ENCODE measurements around the gene KLF18. TPM values are rescaled to one million over a fixed set of nuclear protein-coding genes. Genes with fewer than 3 reads are reported as not detected.
"Not testable (repeated sequence)": the region's sequence is repeated elsewhere in the genome, so short reads cannot be mapped to it uniquely, and the experiment has no call there.

The KLF18 gene
- total and polyA plus RNA-seq, 4 donors = not detected

DNA sequence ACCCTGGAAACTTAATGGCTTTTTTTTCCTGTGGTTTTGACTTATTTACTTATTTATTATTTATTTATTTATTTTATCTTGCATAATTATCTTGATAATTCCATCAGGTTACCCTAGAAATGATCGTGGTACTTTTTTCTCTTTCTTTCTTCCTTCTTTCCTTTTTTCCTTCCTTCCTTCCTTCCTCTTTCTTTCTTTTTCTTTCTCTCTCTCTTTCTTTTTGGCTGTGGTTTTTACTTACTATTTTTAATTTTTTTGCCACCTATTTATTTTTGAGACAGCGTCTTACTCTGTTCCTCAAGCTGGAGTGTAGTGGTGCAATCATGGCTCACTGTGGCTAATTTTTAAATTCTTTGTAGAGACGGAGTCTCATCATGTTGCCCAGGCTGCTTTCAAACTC, 6.2 kb upstream of the KLF18 start:
- TF ChIP-seq, protein P1, sequence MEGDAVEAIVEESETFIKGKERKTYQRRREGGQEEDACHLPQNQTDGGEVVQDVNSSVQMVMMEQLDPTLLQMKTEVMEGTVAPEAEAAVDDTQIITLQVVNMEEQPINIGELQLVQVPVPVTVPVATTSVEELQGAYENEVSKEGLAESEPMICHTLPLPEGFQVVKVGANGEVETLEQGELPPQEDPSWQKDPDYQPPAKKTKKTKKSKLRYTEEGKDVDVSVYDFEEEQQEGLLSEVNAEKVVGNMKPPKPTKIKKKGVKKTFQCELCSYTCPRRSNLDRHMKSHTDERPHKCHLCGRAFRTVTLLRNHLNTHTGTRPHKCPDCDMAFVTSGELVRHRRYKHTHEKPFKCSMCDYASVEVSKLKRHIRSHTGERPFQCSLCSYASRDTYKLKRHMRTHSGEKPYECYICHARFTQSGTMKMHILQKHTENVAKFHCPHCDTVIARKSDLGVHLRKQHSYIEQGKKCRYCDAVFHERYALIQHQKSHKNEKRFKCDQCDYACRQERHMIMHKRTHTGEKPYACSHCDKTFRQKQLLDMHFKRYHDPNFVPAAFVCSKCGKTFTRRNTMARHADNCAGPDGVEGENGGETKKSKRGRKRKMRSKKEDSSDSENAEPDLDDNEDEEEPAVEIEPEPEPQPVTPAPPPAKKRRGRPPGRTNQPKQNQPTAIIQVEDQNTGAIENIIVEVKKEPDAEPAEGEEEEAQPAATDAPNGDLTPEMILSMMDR (IDR thresholded peaks at IDR 0.05; ENCODE audit: control extremely low read depth, extremely low read depth) = no peak
- no peak overlapping the region for H3K9ac ChIP-seq (ENCODE audit: insufficient read depth in 1 of 2, low read length in 2 of 2)
- no peaks in the 10 kb centered on the region for H3K36me3 ChIP-seq (ENCODE audit: control insufficient read depth in 4 of 4, insufficient read depth in 4 of 4, low read length in 4 of 4)
- peaks cover 0 to 14% (median 7%) of the 10 kb centered on the region in 4 donors for H3K9me3 ChIP-seq (ENCODE audit: control insufficient read depth in 4 of 4, insufficient read depth in 3 of 4, low read length in 3 of 4)
- no peak overlapping the region for H3K27ac ChIP-seq (ENCODE audit: low read depth in 1 of 2, low read length in 1 of 2)
- peaks cover 0 to 3% (median 0%) of the 10 kb centered on the region in 3 donors for H3K27me3 ChIP-seq (ENCODE audit: control insufficient read depth in 3 of 3, insufficient read depth in 3 of 3, low read length in 2 of 3)
- ATAC-seq (ENCODE audit: insufficient read depth, low FRiP score) (no peak), DNase-seq (no peak)
- H3K4me3 ChIP-seq = no peak overlapping the region
- 77 to 79% methylated on average over 3 of the region's 3 CpGs for WGBS, 2 donors
- no peaks in the 10 kb centered on the region for H3K4me1 ChIP-seq (ENCODE audit: control insufficient read depth in 5 of 5, insufficient read depth in 5 of 5, low read length in 5 of 5)

DNA sequence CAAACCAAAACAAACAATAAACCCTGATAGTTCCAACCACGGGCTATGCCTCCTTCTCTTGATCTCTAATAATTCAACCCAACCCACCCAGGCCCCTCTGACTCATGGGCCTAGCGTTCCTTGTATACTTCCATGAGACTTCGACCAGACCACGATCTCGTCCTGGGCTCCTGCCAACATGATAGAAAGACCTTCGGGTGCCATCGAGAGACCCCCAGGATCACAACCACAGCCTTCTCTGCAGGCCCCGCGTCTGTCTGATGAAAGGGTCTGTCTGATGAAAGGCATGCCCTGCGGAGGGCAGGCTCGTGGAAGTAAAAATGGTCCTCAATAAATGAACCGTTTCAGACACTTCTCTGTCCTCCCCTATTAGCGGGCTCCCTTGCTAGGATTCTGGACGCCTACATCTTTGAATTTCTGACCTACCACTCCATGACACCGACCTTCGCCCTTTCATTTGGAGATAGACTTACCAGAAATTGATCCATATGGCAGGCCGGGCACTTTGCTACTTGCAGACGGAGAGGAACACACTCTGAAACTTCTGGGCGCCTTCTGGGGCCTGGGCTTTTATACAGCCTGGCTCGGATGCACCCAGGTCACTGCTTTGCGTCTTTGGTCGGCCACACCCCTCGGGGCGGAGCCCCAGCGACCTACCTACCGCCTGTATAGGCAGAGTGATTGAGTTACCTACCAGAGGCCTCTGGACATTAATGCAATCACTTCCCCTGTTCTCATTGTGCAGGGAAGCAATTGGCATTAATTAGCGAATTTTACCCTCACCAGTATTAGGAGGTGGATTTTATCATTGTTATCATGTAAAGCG, 5.3 kb upstream of the KLF18 start:
- H3K9me3 ChIP-seq (ENCODE audit: control insufficient read depth in 4 of 4, insufficient read depth in 3 of 4, low read length in 3 of 4) = peaks cover 0 to 14% (median 7%) of the 10 kb centered on the region in 4 donors
- no peak overlapping the region for H3K9ac ChIP-seq (ENCODE audit: insufficient read depth in 1 of 2, low read length in 2 of 2)
- no peaks in the 10 kb centered on the region for H3K36me3 ChIP-seq (ENCODE audit: control insufficient read depth in 4 of 4, insufficient read depth in 4 of 4, low read length in 4 of 4)
- TF ChIP-seq, protein P1 (IDR thresholded peaks at IDR 0.05; ENCODE audit: control extremely low read depth, extremely low read depth) = no peak
- WGBS, 2 donors = 93% methylated on average over 28 of the region's 28 CpGs
- H3K4me3 ChIP-seq = no peak overlapping the region
- no peaks in the 10 kb centered on the region for H3K4me1 ChIP-seq (ENCODE audit: control insufficient read depth in 5 of 5, insufficient read depth in 5 of 5, low read length in 5 of 5)
- H3K27me3 ChIP-seq (ENCODE audit: control insufficient read depth in 3 of 3, insufficient read depth in 3 of 3, low read length in 2 of 3) = peaks cover 0 to 3% (median 0%) of the 10 kb centered on the region in 3 donors
- DNase-seq (no peak), ATAC-seq (ENCODE audit: insufficient read depth, low FRiP score) (no peak)
- no peak overlapping the region for H3K27ac ChIP-seq (ENCODE audit: low read depth in 1 of 2, low read length in 1 of 2)

DNA sequence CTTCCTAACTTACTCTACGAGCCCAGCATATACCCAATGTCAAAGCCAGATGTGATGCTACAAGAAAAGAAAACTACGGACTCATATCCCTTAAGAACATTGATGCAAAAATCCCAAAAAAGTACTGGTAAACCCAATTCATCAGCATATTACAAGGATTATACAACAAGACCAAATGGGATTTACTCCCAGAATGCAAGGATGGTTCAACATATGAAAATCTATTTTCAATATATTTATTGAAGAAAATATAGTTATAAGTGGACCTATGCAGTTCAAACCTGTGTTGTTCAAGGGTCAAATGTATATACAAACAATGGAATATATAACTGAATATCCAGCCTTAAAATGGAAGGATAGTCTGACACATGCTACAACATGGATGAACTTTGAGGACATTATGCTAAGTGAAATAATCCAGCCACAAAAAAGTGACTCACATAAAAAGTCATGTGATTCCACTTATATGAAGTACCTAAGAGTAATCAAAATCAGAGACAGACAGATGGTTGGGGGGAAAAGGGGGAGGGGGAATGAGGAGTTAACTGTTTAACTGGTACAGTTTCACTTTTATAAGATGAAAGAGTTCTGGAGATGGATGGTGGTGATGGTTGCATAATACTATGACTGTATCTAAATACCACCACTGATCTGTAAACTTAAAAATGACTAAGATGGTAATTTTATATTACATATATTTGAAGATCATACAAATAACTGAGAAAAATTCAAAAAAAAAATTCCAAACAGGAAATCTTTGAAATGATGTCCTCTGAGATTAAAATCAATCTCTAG, 3.7 kb upstream of the KLF18 start:
- TF ChIP-seq, protein P1 (IDR thresholded peaks at IDR 0.05; ENCODE audit: control extremely low read depth, extremely low read depth) = no peak
- ATAC-seq (ENCODE audit: insufficient read depth, low FRiP score) (no peak), DNase-seq (no peak)
- WGBS, 2 donors = 89 to 93% methylated on average over 2 of the region's 2 CpGs
- Histone ChIP-seq H3K4me3 (no peak overlapping the region), H3K4me1 (ENCODE audit: control insufficient read depth in 5 of 5, insufficient read depth in 5 of 5, low read length in 5 of 5) (no peaks in the 10 kb centered on the region), H3K9me3 (ENCODE audit: control insufficient read depth in 4 of 4, insufficient read depth in 3 of 4, low read length in 3 of 4) (peaks cover 0 to 14% (median 7%) of the 10 kb centered on the region in 4 donors), H3K9ac (ENCODE audit: insufficient read depth in 1 of 2, low read length in 2 of 2) (no peak overlapping the region), H3K27ac (ENCODE audit: low read depth in 1 of 2, low read length in 1 of 2) (no peak overlapping the region), H3K27me3 (ENCODE audit: control insufficient read depth in 3 of 3, insufficient read depth in 3 of 3, low read length in 2 of 3) (peaks cover 0 to 3% (median 0%) of the 10 kb centered on the region in 3 donors), H3K36me3 (ENCODE audit: control insufficient read depth in 4 of 4, insufficient read depth in 4 of 4, low read length in 4 of 4) (no peaks in the 10 kb centered on the region)

DNA sequence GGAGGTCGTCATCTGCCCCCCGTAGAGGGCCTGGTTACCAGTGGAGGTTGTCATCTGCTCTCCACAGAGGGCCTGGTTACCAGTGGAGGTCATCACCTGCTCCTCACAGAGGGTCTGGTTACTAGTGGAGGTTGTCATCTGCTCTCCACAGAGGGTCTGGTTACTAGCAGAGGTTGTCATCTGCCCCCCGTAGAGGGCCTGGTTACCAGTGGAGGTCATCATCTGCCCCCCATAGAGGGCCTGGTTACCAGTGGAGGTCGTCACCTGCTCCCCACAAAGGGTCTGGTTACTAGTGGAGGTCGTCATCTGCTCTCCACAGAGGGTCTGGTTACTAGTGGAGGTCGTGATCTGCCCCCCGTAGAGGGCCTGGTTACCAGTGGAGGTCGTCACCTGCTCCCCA, 1.9 kb downstream of the KLF18 start:
- not testable (repeated sequence) for H3K4me3 ChIP-seq; H3K36me3 ChIP-seq (ENCODE audit: control insufficient read depth in 4 of 4, insufficient read depth in 4 of 4, low read length in 4 of 4); H3K27ac ChIP-seq (ENCODE audit: low read depth in 1 of 2, low read length in 1 of 2); ATAC-seq (ENCODE audit: insufficient read depth, low FRiP score); H3K9ac ChIP-seq (ENCODE audit: insufficient read depth in 1 of 2, low read length in 2 of 2); H3K4me1 ChIP-seq (ENCODE audit: control insufficient read depth in 5 of 5, insufficient read depth in 5 of 5, low read length in 5 of 5); H3K27me3 ChIP-seq (ENCODE audit: control insufficient read depth in 3 of 3, insufficient read depth in 3 of 3, low read length in 2 of 3); DNase-seq; H3K9me3 ChIP-seq (ENCODE audit: control insufficient read depth in 4 of 4, insufficient read depth in 3 of 4, low read length in 3 of 4)
- WGBS, 2 donors = 88 to 96% methylated on average over 7 to 8 of the region's 8 CpGs
